HG03108 (cell line): ENCODE results near the gene SNCG.
"Not testable (repeated sequence)": the region's sequence is repeated elsewhere in the genome, so short reads cannot be mapped to it uniquely, and the experiment has no call there.

ENCODE experiments used
- ATAC-seq: cut with Tn5 transposase; IDR thresholded peaks from one replicate; pipeline ENCODE4 v1.9.1; 2021; ENCODE audit warnings: moderate library complexity; ENCODE audit not compliant: unreplicated experiment

The SNCG gene

GRCh38 chr10:86958116-86958900 lies at the start of gene SNCG:
TSS of gene SNCG (plus strand) at chr10:86958599. CDS start at chr10:86958698, 99 bp downstream.
- no peak for ATAC-seq

GRCh38 chr10:86914734-86915133 lies 43.7 kb upstream of the SNCG start:
- no peak for ATAC-seq

- ATAC-seq = no peak
Measured at GRCh38 chr10:86918022-86918471, 40.4 kb upstream of the SNCG start.

- no peak for ATAC-seq
Measured at GRCh38 chr10:86922553-86922961, 35.8 kb upstream of the SNCG start.

- ATAC-seq = no peak
Measured at GRCh38 chr10:86929468-86930380, 28.7 kb upstream of the SNCG start.

GRCh38 chr10:86931872-86932271 lies 26.5 kb upstream of the SNCG start:
- no peak for ATAC-seq

GRCh38 chr10:86932674-86933073 lies 25.7 kb upstream of the SNCG start:
- no peak for ATAC-seq

GRCh38 chr10:86934162-86934711 lies 24.2 kb upstream of the SNCG start:
- ATAC-seq = not testable (repeated sequence)

GRCh38 chr10:86936661-86937501 lies 21.5 kb upstream of the SNCG start:
- no peak for ATAC-seq

GRCh38 chr10:86937502-86938154 lies 20.8 kb upstream of the SNCG start:
- ATAC-seq = no peak

GRCh38 chr10:86938260-86938659 lies 20.1 kb upstream of the SNCG start:
- ATAC-seq = no peak

GRCh38 chr10:86940076-86940475 lies 18.3 kb upstream of the SNCG start:
- not testable (repeated sequence) for ATAC-seq

- ATAC-seq = no peak
Measured at GRCh38 chr10:86940677-86941076, 17.7 kb upstream of the SNCG start.

GRCh38 chr10:86941426-86941825 lies 17.0 kb upstream of the SNCG start:
- ATAC-seq = no peak

- no peak for ATAC-seq
Measured at GRCh38 chr10:86941991-86942421, 16.4 kb upstream of the SNCG start.

- no peak for ATAC-seq
Measured at GRCh38 chr10:86942441-86943315, 15.7 kb upstream of the SNCG start.

GRCh38 chr10:86943316-86944030 lies 14.9 kb upstream of the SNCG start:
- ATAC-seq = no peak

GRCh38 chr10:86944031-86944419 lies 14.4 kb upstream of the SNCG start:
- no peak for ATAC-seq
